Stimulated activated naive CD8-positive, alpha-beta T cell treated with anti-CD3 and anti-CD28 coated beads, Interleukin-15, Interleukin-2, amounts not matched to agents 100 U/mL and 50 U/mL, for 24 hours (primary cell): ENCODE measurements around the gene MAN1A2.
"Not testable (repeated sequence)": the region's sequence is repeated elsewhere in the genome, so short reads cannot be mapped to it uniquely, and the experiment has no call there.

ENCODE experiments used
- ATAC-seq: fragments of 150-1000 bp; cut with Tn5 transposase; one replicate; pipeline ENCODE4 v1.10.0; 2021
- DNase-seq: peaks from one replicate; pipeline ENCODE4 v3.0.0; 2021

Gene MAN1A2

GRCh38 chr1:117398957-117399356, 31.7 kb downstream of the MAN1A2 start:
- DNase-seq (no peak), ATAC-seq (peak; percentile 23)

- ATAC-seq (no peak), DNase-seq (no peak)
Measured at GRCh38 chr1:117401761-117402160, 34.5 kb downstream of the MAN1A2 start.

- DNase-seq = no peak
- ATAC-seq = no peak
Measured at GRCh38 chr1:117403597-117403996, 36.3 kb downstream of the MAN1A2 start.

- DNase-seq (no peak), ATAC-seq (no peak)
Measured at GRCh38 chr1:117405042-117405441, 37.8 kb downstream of the MAN1A2 start.

- ATAC-seq (no peak), DNase-seq (no peak)
Measured at GRCh38 chr1:117412472-117412871, 45.2 kb downstream of the MAN1A2 start.

- no peak for ATAC-seq
- DNase-seq = no peak
Measured at GRCh38 chr1:117413412-117413811, 46.2 kb downstream of the MAN1A2 start.

GRCh38 chr1:117414943-117415342, 47.7 kb downstream of the MAN1A2 start:
- DNase-seq (no peak), ATAC-seq (no peak)

- ATAC-seq = no peak
Measured at GRCh38 chr1:117416004-117416403, 48.8 kb downstream of the MAN1A2 start.

GRCh38 chr1:117416546-117417125, 49.4 kb downstream of the MAN1A2 start:
- ATAC-seq (no peak), DNase-seq (no peak)

More at GRCh38 chr1:117416004-117416403, 48.8 kb downstream of the MAN1A2 start:
- no peak for DNase-seq

- DNase-seq (no peak), ATAC-seq (no peak)
Measured at GRCh38 chr1:117425050-117425734, 57.9 kb downstream of the MAN1A2 start.

GRCh38 chr1:117427297-117427696, 60.0 kb downstream of the MAN1A2 start:
- DNase-seq (no peak), ATAC-seq (no peak)

- no peak for ATAC-seq
- DNase-seq = no peak
Measured at GRCh38 chr1:117433943-117434342, 66.7 kb downstream of the MAN1A2 start.

- DNase-seq (no peak), ATAC-seq (no peak)
Measured at GRCh38 chr1:117436513-117436912, 69.3 kb downstream of the MAN1A2 start.

GRCh38 chr1:117447661-117448060, 80.4 kb downstream of the MAN1A2 start:
- DNase-seq (no peak), ATAC-seq (no peak)

- DNase-seq = no peak
- no peak for ATAC-seq
Measured at GRCh38 chr1:117452216-117452615, 85.0 kb downstream of the MAN1A2 start.

- DNase-seq (no peak), ATAC-seq (no peak)
Measured at GRCh38 chr1:117453958-117454357, 86.7 kb downstream of the MAN1A2 start.

- not testable (repeated sequence) for ATAC-seq, DNase-seq
Measured at GRCh38 chr1:117458410-117458809, 91.2 kb downstream of the MAN1A2 start.

- ATAC-seq (no peak), DNase-seq (no peak)
Measured at GRCh38 chr1:117466761-117467160, 99.5 kb downstream of the MAN1A2 start.

GRCh38 chr1:117467336-117467735, 100.1 kb downstream of the MAN1A2 start:
- no peak for ATAC-seq
- no peak for DNase-seq

GRCh38 chr1:117473063-117473462, 105.8 kb downstream of the MAN1A2 start:
- ATAC-seq (no peak), DNase-seq (no peak)

GRCh38 chr1:117475495-117475894, 108.2 kb downstream of the MAN1A2 start:
- not testable (repeated sequence) for ATAC-seq, DNase-seq

- DNase-seq (no peak), ATAC-seq (no peak)
Measured at GRCh38 chr1:117479086-117479485, 111.8 kb downstream of the MAN1A2 start.

- DNase-seq (no peak), ATAC-seq (no peak)
Measured at GRCh38 chr1:117481410-117481809, 114.2 kb downstream of the MAN1A2 start.

GRCh38 chr1:117493906-117494305, 126.7 kb downstream of the MAN1A2 start:
- no peak for ATAC-seq
- DNase-seq = no peak
